Posterior cingulate gyrus (tissue), 11 donors: ENCODE measurements around the gene NLRP11.

Experiments used
- DNase-seq, 10 donors: peaks; one replicate each; pipeline versions ENCODE4 v3.0.0 to v3.0.0-alpha.2; 2020 to 2021; ENCODE audit warnings: mixed read lengths in 3 of 10
- intact Hi-C: fragments of 100-400 bp; cut with DNase I; formaldehyde crosslinking; loops from one replicate; pipeline ENCODE4 v1.15.1; 2023

The NLRP11 gene

GRCh38 chr19:55831846-55832245, at the start of gene NLRP11:
Gene NLRP11, minus strand, starts transcription at chr19:55831999. Its CDS starts 13,825 bp downstream, at chr19:55818174.
- intact Hi-C loops: no loop called here
- DNase-seq: no peak

- DNase-seq: no peak
- intact Hi-C loops: no loop called here
These were observed 45.4 kb upstream of the NLRP11 start for GRCh38 chr19:55877211-55877610.

GRCh38 chr19:55870736-55871135, 38.9 kb upstream of the NLRP11 start:
- DNase-seq: no peak
- intact Hi-C loops: no loop called here

- intact Hi-C loops: no loop called here
- DNase-seq: no peak
These were observed 35.3 kb upstream of the NLRP11 start for GRCh38 chr19:55867101-55867500.

- intact Hi-C loops: no loop called here
- no peak for DNase-seq
These were observed 34.7 kb upstream of the NLRP11 start for GRCh38 chr19:55866521-55866920.

GRCh38 chr19:55858969-55859368, 27.2 kb upstream of the NLRP11 start:
- no peak for DNase-seq
- intact Hi-C loops: no loop called here

- intact Hi-C loops: no loop called here
These were observed 26.6 kb upstream of the NLRP11 start for GRCh38 chr19:55858401-55858800.

GRCh38 chr19:55857974-55858373, 26.2 kb upstream of the NLRP11 start:
- intact Hi-C loops: no loop called here
- no peak for DNase-seq

More at GRCh38 chr19:55858401-55858800, 26.6 kb upstream of the NLRP11 start:
- no peak for DNase-seq

GRCh38 chr19:55857149-55857548, 25.4 kb upstream of the NLRP11 start:
- intact Hi-C loops: no loop called here
- DNase-seq: no peak

GRCh38 chr19:55855160-55855559, 23.4 kb upstream of the NLRP11 start:
- DNase-seq: no peak
- intact Hi-C loops: no loop called here

- no peak for DNase-seq
- intact Hi-C loops: no loop called here
These were observed 7.1 kb upstream of the NLRP11 start for GRCh38 chr19:55838906-55839305.

- intact Hi-C loops: no loop called here
- DNase-seq: no peak
These were observed 6.5 kb upstream of the NLRP11 start for GRCh38 chr19:55838251-55838650.

- intact Hi-C loops: no loop called here
- no peak for DNase-seq
These were observed 4.5 kb upstream of the NLRP11 start, which contains the start of gene NLRP4 for GRCh38 chr19:55836340-55836739. Gene NLRP4, plus strand, starts transcription at chr19:55836540. Its CDS starts 15,541 bp downstream, at chr19:55852081.

- intact Hi-C loops: no loop called here
- DNase-seq: no peak
These were observed 877 bp upstream of the NLRP11 start for GRCh38 chr19:55832676-55833075.

GRCh38 chr19:55830656-55831055, 1.1 kb downstream of the NLRP11 start:
- DNase-seq: no peak
- intact Hi-C loops: no loop called here

GRCh38 chr19:55820037-55820436, 11.8 kb downstream of the NLRP11 start:
- no peak for DNase-seq
- intact Hi-C loops: no loop called here

GRCh38 chr19:55813906-55814305, 17.9 kb downstream of the NLRP11 start:
- no peak for DNase-seq
- intact Hi-C loops: no loop called here

- DNase-seq: no peak
- intact Hi-C loops: no loop called here
These were observed 19.4 kb downstream of the NLRP11 start for GRCh38 chr19:55812449-55812848.

GRCh38 chr19:55811340-55811739, 20.5 kb downstream of the NLRP11 start:
- intact Hi-C loops: no loop called here
- no peak for DNase-seq

GRCh38 chr19:55809381-55810058, 22.3 kb downstream of the NLRP11 start:
- DNase-seq: peak in 2 of 10 donors; percentile 7 to 16
- intact Hi-C loops: no loop called here

GRCh38 chr19:55802281-55802680, 29.5 kb downstream of the NLRP11 start:
- intact Hi-C loops: no loop called here
- DNase-seq: no peak

GRCh38 chr19:55801416-55801815, 30.4 kb downstream of the NLRP11 start:
- intact Hi-C loops: no loop called here
- DNase-seq: no peak

GRCh38 chr19:55795021-55795420, 36.8 kb downstream of the NLRP11 start:
- no peak for DNase-seq
- intact Hi-C loops: no loop called here
